GM21786 (cell line): ENCODE measurements around the gene POLR2A.
A peak's percentile ranks its signal among the peaks of the same experiment; 100 is the strongest.

Experiments
- ATAC-seq: cut with Tn5 transposase; IDR thresholded peaks from one replicate; pipeline ENCODE4 v1.9.1; 2021; ENCODE audit not compliant: unreplicated experiment

The POLR2A gene

GRCh38 chr17:7484067-7484918 is at the start of gene POLR2A:
Gene POLR2A, plus strand, starts transcription at chr17:7484366.
- peak; percentile 57 for ATAC-seq

DNA sequence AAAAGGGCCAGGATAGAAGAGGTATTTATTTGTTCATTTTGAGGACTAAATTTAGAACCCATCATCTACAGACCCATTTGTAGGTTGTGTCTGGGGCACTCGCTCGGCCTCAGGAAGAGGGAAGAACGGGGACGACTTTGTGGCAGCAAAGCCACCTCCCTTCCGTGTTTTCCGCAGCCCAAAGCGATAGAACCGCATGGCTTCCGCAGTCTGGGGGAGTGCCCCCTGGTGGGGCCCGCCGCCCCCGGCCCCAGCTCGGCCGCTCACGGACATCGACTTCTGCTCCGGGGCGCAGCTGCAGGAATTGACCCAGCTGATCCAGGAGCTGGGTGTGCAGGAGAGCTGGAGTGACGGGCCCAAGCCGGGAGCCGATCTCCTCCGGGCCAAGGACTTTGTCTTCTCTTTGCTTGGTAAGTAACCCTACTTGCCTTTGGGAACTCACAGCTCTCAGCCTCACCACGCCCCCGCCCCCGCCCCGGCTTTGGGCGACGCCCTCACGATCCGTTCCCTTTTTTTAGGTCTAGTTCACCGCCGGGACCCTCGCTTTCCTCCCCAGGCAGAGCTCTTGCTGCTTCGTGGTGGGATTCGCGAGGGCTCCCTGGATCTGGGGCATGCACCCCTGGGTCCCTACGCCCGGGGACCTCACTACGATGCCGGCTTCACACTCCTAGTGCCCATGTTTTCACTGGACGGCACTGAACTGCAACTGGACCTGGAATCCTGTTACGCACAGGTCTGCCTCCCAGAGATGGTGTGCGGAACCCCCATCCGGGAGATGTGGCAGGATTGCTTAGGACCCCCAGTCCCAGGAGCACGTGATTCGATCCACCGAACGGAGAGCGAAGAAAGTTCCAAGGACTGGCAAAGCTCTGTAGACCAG is 48.2 kb upstream of the POLR2A start:
- ATAC-seq, result peak; percentile 5

DNA sequence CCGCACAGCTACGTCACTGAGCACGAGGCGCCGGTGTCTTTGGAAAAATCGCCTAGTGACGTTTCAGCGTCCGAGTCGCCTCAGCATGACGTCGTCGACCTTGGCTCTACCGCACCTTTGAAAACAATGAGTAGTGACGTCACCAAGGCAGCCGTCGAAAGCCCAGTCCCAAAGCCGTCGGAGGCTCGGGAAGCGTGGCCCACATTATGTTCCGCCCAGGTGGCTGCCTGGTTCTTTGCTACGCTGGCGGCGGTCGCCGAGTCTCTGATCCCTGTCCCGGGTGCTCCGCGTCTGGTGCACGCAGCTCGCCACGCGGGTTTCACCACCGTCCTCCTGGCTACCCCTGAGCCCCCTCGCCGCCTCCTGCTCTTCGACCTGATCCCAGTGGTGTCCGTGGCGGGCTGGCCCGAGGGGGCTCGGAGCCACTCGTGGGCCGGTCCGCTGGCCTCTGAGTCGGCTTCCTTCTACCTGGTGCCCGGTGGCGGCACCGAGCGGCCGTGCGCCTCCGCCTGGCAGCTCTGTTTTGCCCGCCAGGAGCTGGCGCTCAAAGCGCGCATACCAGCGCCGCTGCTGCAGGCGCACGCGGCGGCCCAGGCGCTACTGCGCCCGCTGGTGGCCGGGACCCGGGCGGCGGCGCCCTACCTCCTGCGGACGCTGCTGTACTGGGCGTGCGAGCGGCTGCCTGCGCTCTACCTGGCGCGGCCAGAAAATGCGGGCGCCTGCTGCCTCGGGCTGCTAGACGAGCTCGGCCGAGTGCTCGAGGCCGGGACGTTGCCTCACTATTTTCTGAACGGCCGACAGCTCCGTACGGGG is 47.4 kb upstream of the POLR2A start:
- no peak for ATAC-seq

DNA sequence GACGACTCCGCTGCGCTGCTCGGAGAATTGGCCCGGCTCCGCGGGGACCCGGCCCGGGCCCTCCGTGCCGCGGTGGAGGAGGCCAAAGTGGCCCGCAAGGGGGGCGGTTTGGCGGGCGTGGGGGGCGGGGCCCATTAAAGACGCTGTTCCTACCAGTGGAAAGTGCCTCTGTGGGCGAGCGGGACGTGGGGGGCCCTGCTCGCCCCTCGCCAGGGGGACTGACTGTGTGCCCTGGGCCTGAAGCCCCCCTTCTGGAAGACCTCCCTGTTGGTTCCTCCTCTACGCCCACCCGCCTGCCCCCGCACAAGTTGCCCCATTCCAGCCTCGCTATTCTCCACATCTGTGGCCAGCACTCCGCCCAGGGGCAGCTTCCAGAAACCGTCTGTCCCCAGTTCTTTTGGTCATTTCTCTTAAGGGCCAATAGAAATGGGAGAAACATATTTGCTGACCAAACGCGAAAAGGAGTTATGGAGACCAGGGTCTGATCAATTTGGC is 46.8 kb upstream of the POLR2A start:
- ATAC-seq, result no peak

DNA sequence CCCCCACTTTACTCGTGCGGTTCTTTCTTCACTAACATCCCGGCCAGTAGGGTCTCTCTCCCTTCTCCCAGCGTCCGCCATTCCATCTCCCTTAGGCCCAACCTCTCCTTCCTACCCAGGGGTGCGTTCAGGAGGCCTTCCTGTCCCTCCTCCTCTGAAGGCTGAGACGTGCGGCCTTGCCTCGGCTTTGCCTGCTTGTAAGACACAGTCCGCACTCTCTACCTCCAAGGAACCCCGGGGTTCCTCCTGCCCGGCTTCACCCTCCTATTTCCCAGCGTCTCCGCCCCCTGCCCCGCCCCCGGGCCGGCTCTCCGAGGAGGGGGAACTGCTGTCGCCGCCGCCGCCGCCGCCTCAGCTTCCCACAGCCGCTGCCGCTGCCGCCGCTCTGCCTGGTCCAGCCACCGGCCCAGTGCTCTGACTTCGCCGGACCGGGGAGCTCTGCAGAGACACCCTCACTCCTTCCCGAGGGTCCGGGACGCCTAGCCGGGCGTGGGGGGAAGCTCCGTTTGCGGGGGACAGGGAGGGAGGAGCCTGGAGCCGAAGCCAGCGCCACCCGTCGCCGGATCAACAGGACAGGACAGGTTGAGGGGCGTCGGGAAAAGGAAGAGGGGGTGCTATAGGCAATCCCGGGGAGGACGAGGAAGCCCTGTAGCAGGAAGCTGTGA is 46.1 kb upstream of the POLR2A start:
- no peak for ATAC-seq

DNA sequence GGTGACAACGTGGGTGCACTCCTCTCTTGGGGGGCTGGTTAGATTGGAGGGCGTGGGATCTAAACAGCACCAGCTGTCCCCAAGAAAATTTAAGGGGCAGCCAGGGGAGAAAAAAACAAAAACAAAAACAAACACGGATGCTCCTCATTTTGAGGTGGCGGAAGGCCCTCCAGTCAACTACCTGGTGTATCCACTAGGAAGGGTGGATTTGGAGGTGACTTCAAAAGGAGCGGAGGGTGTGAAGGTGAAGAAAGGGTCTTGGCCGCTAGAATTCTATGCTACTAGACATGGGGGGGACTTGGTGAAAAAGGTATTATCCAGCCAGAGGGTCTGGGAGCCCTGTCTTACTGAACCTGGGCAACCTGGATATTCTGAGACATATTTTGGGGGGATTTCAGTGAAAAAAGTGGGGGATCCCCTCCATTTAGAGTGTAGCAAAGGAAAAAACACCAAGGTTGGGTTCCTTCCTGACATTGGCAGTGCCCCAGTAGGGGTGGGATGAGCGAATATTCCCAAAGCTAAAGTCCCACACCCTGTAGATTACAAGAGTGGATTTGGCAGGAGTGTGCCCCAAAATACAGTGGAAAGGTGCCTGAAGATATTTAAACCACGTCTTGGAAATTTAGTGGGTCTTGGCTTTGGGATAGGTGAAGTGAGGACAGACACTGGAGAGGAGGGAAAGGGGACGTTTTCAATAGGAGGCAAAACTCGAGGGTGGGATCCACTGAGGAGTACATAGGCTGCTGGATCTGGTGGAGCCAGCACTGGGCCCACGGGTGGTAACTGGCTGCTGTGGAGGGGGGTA is 45.3 kb upstream of the POLR2A start:
- no peak for ATAC-seq

DNA sequence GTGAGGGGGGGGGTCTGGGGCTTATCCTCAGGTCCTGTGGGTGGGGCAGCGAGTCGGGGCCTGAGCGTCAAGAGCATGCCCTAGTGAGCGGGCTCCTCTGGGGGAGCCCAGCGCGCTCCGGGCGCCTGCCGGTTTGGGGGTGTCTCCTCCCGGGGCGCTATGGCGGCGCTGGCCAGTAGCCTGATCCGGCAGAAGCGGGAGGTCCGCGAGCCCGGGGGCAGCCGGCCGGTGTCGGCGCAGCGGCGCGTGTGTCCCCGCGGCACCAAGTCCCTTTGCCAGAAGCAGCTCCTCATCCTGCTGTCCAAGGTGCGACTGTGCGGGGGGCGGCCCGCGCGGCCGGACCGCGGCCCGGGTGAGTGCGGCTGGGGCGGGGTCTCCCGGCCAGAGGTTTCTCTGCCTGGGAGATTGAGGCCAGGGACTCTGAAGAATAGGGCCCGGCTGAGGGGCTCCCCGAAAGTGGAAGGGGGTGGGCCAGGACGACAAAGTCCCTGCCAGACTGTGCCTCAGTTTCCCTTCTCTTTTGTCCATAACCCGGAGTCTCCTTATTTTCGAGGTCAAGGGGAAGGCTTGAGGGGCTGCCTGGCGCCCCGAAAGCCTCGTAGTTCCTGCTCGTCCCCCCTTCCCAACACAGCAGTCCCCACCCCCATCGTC is 44.6 kb upstream of the POLR2A start, which contains the start of gene FGF11:
FGF11 (plus strand) TSS at position 51 of the 651 bp plus-strand sequence; CDS start at position 160, 109 bp downstream.
- no peak for ATAC-seq

DNA sequence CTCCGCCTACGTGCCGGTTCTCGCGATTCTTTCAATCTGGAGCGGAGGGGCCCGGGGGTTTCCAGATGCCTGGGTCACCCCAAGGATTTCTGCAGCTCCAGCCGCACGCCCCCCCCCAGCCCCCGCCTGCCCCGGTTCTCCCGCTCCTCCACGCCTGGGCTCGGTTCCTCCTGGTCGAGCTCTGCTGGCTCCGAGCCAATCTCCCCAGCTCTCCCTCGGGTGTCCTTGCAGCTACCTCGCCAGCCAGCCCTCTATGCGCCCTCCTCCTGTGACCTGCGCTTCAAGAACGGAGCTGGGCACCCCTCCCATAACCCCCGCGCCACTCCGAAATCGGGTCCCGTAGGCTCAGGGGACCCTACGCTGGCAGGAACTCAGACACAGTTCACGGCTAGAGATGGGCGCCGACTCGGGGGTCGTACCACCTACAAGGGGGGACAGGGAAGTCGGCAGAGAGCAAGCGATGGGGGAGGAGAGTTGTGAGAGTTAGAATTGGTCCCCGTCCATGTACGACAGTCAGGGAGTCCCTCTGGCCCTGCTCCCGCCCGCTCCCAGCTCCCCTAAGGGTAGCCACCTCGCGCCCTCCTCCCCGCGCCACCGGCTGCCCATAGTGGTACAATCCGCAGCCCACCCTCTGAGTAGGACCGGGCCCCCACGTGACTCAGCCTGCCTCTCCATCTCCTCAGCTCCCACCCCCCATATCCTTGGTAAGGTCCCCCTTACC is 43.9 kb upstream of the POLR2A start:
- no peak for ATAC-seq

DNA sequence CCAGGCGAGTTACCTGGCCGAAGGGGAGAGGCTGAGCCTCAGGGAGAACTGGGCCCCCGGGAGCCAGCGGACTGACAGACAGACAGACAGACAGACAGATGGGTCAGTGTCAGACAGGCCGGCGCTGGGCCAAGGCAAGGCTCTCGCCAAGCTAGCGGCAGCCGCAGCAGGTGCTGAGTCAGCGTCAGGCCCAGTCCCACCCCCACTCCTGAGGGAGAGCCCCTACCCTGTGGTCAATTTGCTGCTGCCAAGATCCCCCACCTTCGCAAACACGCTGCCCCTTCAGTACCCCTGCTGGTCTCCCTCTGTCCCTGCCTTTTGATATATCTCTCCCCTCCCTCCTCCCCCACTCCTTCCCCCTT is 43.4 kb upstream of the POLR2A start:
- no peak for ATAC-seq

DNA sequence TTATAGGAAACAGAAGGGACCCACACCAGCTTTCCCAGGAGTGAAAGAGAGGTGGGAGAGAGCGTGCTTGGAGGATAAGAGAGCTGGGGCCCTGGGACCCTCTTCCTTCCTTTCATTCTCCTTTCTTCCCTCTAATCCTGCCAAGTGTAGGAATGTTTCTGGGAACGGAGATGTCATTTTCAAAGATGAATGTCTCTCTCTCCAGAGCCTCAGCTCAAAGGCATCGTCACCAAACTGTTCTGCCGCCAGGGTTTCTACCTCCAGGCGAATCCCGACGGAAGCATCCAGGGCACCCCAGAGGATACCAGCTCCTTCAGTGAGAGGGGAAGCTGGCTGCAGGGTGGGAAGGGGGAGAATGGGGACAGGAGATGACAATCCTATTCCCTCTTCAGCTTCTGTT is 42.9 kb upstream of the POLR2A start:
- no peak for ATAC-seq

GRCh38 chr17:7442142-7442541 is 42.0 kb upstream of the POLR2A start:
- no peak for ATAC-seq

GRCh38 chr17:7443499-7444485 is 40.4 kb upstream of the POLR2A start:
- ATAC-seq, result no peak

DNA sequence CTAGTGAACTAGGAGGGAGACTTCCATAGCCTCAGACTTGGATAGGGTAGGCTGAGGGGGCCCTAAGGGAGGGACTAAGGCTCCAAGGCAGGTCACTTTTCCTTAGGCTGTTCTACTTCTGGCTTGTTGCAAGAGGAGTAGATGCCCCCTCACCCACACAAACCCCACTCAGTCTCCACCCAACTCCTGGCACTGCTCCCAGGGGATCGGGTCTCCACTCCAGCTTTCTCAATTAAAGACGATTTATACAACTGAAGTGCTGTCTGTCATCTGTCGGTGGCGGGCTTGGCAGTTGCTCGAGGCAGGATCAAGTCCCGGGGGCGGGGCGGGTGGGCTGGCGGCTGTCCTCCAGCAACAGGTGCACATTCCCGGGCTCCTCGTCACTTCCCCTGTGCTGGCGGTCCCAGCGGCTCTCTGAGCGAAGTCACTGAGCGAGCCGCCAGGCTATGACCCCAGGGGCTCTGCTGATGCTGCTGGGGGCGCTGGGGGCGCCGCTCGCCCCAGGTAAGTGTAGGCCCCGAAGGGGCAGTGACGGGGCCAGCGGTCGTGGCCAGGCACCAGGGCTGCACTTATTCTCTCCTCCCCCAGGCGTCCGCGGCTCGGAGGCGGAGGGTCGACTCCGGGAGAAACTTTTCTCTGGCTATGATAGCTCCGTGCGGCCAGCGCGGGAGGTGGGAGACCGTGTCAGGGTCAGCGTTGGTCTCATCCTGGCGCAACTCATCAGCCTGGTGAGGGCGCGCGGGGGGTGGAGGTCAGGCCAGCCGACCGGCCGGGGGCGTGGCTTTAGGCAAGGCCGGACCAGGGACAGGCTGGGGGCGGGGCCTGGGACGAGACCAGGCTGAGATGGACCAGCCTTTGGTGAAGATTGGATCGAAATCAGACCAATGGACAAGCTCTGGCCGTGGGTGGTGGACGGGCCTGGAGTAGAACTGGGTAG is 39.2 kb upstream of the POLR2A start, which contains the start of gene CHRNB1:
CHRNB1 (plus strand) TSS at position 380 of the 937 bp plus-strand sequence; CDS start at position 447, 67 bp downstream.
- no peak for ATAC-seq

GRCh38 chr17:7445619-7445968 is 38.6 kb upstream of the POLR2A start:
- no peak for ATAC-seq

GRCh38 chr17:7448461-7448860 is 35.7 kb upstream of the POLR2A start:
- ATAC-seq, result no peak

- ATAC-seq, result no peak
These were observed 24.1 kb upstream of the POLR2A start for GRCh38 chr17:7459961-7460545.
